Gastroesophageal sphincter (tissue), 4 donors: ENCODE results near the gene ADAT2. TPM values are rescaled to one million over a fixed set of nuclear protein-coding genes. Genes with fewer than 3 reads are reported as not detected.
"Not testable (repeated sequence)": the region's sequence is repeated elsewhere in the genome, so short reads cannot be mapped to it uniquely, and the experiment has no call there.

Source experiments
- ATAC-seq: fragments of 150-250 bp; one replicate; pipeline ENCODE4 v1.9.1; 2016; ENCODE audit warnings: mild to moderate bottlenecking, moderate library complexity
- H3K27ac ChIP-seq, 4 donors: fragments of 200-600 bp; sonication (generic) in 3 of 4; 1 replicate in 3 of 4; 2 replicates in 1 of 4; pipeline ENCODE4 v1.5.1; 2016 to 2019
- H3K27me3 ChIP-seq: fragments of 200-600 bp; sonication (generic); one replicate; pipeline ENCODE4 v1.5.1; 2019
- H3K36me3 ChIP-seq, 2 donors: fragments of 200-600 bp; sonication (generic); one replicate each; pipeline ENCODE4 v1.5.1; 2019; ENCODE audit warnings: control low read depth in 1 of 2
- H3K4me1 ChIP-seq, 3 donors: fragments of 200-600 bp; sonication (generic); 1 replicate in 2 of 3; 2 replicates in 1 of 3; pipeline ENCODE4 v1.5.1; 2016 to 2019; ENCODE audit warnings: control low read depth in 2 of 3
- H3K4me3 ChIP-seq, 2 donors: fragments of 200-600 bp; sonication (generic); one replicate each; pipeline ENCODE4 v1.5.1; 2019; ENCODE audit warnings: mild to moderate bottlenecking in 1 of 2, moderate library complexity in 1 of 2
- H3K9me3 ChIP-seq, 3 donors: fragments of 200-600 bp; sonication (generic); one replicate each; pipeline ENCODE4 v1.5.1; 2017 to 2019; ENCODE audit warnings: control low read depth in 2 of 3
- EP300 ChIP-seq: sonication (generic); formaldehyde crosslinking; IDR thresholded peaks from one replicate; pipeline ENCODE4 v1.6.1; 2017; ENCODE audit warnings: antibody characterized with exemption, mild to moderate bottlenecking
- POLR2A ChIP-seq, 2 donors: fragments of 450-650 bp; IDR thresholded peaks; one replicate each; pipeline ENCODE4 v1.6.1; 2017; ENCODE audit warnings: antibody characterized with exemption in 2 of 2, mild to moderate bottlenecking in 2 of 2, moderate library complexity in 1 of 2
- POLR2AphosphoS5 ChIP-seq: sonication (generic); formaldehyde crosslinking; IDR thresholded peaks from one replicate; pipeline ENCODE4 v1.6.1; 2017; ENCODE audit warnings: antibody characterized with exemption
- WGBS, 2 donors: methylation state at CpG; one replicate each; pipeline ENCODE4 v1.1.5; 2018; ENCODE audit warnings: low coverage in 1 of 2; 5-methylcytosine and 5-hydroxymethylcytosine counted together
- total RNA-seq, 4 donors: library from RNA; depleted of rRNA; stranded (reverse); fragments of >200 nt; gene quantifications; one replicate each; pipeline ENCODE4 v1.1.0, GENCODE V29; 2016
- TF ChIP-seq, protein P1 (sequence below), 4 experiments: fragments of 200-600 bp in 2 of 4; fragments of 450-650 bp in 2 of 4; sonication (generic) in 1 of 4; IDR thresholded peaks; one replicate each; pipeline ENCODE4 v1.5.1; 2017 to 2019; ENCODE audit warnings: antibody characterized with exemption in 4 of 4, mild to moderate bottlenecking in 2 of 4, moderate library complexity in 2 of 4

The ADAT2 gene
- total RNA-seq, 4 donors from 2014 or later = 2.7 to 7.8 (median 3.7) TPM

- TF ChIP-seq EP300 = no peak
- Histone ChIP-seq H3K4me1 (no peaks in the 10 kb centered on the region), H3K36me3 (peaks cover 0 to 91% of the 10 kb centered on the region in 2 donors), H3K27me3 (no peaks in the 10 kb centered on the region), H3K4me3 (no peak overlapping the region), H3K9me3 (no peaks in the 10 kb centered on the region), H3K27ac (no peak overlapping the region)
- WGBS, 2 donors = 88 to 94% methylated on average over 1 of the region's 1 CpG
- ATAC-seq = no peak
Measured at GRCh38 chr6:143476545-143476944, 26.1 kb upstream of the ADAT2 start.

DNA sequence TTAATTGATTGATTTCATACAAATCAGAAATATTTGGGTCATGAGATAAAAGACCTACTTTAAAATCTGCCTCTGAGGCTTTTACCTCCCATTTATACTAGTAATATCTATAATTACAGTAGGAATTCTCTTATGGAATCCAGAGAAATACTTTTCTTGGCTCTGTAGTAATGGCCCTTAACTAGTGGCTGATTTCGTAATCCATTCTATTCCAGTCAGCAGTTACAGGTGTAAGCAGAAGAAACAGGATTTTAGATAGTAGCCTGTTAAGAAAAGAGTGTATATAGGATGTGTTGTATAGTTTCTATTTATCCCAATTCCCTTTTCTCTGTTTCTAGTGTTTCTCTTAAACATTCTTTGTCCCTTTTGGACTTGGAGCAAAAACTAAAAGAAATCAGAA, 21.3 kb upstream of the ADAT2 start:
- Histone ChIP-seq H3K27me3 (no peaks in the 10 kb centered on the region), H3K4me3 (no peak overlapping the region), H3K9me3 (no peaks in the 10 kb centered on the region), H3K36me3 (peaks cover 0 to 65% of the 10 kb centered on the region in 2 donors), H3K4me1 (no peaks in the 10 kb centered on the region), H3K27ac (no peak overlapping the region)
- ATAC-seq = no peak
- TF ChIP-seq EP300 = no peak
- TF ChIP-seq POLR2AphosphoS5 = no peak
- 60 to 93% methylated on average over 1 of the region's 1 CpG for WGBS, 2 donors

DNA sequence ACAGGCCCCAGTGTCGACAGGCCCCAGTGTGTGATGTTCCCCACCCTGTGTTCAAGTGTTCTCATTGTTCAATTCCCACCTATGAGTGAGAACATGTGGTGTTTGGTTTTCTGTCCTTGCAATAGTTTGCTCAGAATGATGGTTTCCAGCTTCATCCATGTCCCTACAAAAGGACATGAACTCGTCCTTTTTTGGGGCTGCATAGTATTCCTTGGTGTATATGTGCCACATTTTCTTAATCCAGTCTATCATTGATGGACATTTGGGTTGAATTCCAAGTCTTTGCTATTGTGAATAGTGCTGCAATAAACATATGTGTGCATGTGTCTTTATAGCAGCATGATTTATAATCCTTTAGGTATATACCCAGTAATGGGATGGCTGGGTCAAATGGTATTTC, 18.3 kb upstream of the ADAT2 start:
- H3K27ac ChIP-seq, H3K4me1 ChIP-seq, H3K9me3 ChIP-seq, H3K4me3 ChIP-seq, ATAC-seq, H3K27me3 ChIP-seq: not testable (repeated sequence)
- H3K36me3 ChIP-seq = peaks cover 0 to 36% of the 10 kb centered on the region in 2 donors
- 76% methylated on average over 2 of the region's 2 CpGs; no CpG with 5 or more reads in 1 of the 2 donors for WGBS, 2 donors

GRCh38 chr6:143468026-143468425, 17.5 kb upstream of the ADAT2 start:
- no peaks in the 10 kb centered on the region for H3K9me3 ChIP-seq
- H3K4me3 ChIP-seq = no peak overlapping the region
- no peak for ATAC-seq
- no peaks in the 10 kb centered on the region for H3K4me1 ChIP-seq
- H3K27ac ChIP-seq = no peak overlapping the region
- no peaks in the 10 kb centered on the region for H3K27me3 ChIP-seq
- peaks cover 0 to 36% of the 10 kb centered on the region in 2 donors for H3K36me3 ChIP-seq
- no peak for TF ChIP-seq POLR2A (IDR thresholded peaks at IDR 0.05)
- no peak for TF ChIP-seq EP300
- TF ChIP-seq, protein P1, sequence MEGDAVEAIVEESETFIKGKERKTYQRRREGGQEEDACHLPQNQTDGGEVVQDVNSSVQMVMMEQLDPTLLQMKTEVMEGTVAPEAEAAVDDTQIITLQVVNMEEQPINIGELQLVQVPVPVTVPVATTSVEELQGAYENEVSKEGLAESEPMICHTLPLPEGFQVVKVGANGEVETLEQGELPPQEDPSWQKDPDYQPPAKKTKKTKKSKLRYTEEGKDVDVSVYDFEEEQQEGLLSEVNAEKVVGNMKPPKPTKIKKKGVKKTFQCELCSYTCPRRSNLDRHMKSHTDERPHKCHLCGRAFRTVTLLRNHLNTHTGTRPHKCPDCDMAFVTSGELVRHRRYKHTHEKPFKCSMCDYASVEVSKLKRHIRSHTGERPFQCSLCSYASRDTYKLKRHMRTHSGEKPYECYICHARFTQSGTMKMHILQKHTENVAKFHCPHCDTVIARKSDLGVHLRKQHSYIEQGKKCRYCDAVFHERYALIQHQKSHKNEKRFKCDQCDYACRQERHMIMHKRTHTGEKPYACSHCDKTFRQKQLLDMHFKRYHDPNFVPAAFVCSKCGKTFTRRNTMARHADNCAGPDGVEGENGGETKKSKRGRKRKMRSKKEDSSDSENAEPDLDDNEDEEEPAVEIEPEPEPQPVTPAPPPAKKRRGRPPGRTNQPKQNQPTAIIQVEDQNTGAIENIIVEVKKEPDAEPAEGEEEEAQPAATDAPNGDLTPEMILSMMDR (IDR thresholded peaks at IDR 0.05) = no peak
- no peak for TF ChIP-seq POLR2AphosphoS5

DNA sequence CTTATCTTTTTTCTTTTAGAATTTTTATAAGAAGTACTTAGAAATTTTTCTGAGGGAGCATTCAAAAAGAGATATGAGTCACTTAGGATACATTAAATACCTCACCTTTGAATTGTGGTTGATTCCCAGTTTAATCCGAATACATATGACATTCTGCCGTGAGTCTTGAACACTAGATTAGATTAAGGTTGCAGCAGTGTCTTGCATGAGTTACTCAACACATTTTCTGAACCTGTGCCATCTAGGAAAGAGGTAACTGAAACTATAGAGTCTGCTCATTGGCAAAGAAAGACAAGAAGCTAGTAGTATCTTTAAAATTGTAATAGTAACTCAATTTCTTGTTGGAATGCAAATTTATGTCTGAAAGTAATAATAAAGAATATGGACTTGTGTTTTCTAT, 15.1 kb upstream of the ADAT2 start:
- Histone ChIP-seq H3K36me3 (peaks cover 0 to 34% of the 10 kb centered on the region in 2 donors), H3K4me1 (no peaks in the 10 kb centered on the region), H3K27me3 (no peaks in the 10 kb centered on the region), H3K27ac (no peak overlapping the region), H3K4me3 (no peak overlapping the region), H3K9me3 (no peaks in the 10 kb centered on the region)
- 81 to 94% methylated on average over 2 of the region's 2 CpGs for WGBS, 2 donors
- ATAC-seq = no peak
- no peak for TF ChIP-seq EP300
- no peak for TF ChIP-seq POLR2A (IDR thresholded peaks at IDR 0.05)
- TF ChIP-seq POLR2AphosphoS5 = no peak
- TF ChIP-seq, protein P1 (IDR thresholded peaks at IDR 0.05) = no peak

GRCh38 chr6:143457563-143458359, 7.3 kb upstream of the ADAT2 start:
- no peak overlapping the region for H3K4me3 ChIP-seq
- WGBS, 2 donors = 80 to 100% methylated on average over 1 to 2 of the region's 2 CpGs
- H3K27me3 ChIP-seq = no peaks in the 10 kb centered on the region
- peaks cover 0 to 38% of the 10 kb centered on the region in 2 donors for H3K36me3 ChIP-seq
- H3K4me1 ChIP-seq = peaks cover 0 to 18% (median 0%) of the 10 kb centered on the region in 3 donors
- no peak for ATAC-seq
- TF ChIP-seq, protein P1 (IDR thresholded peaks at IDR 0.05) = no peak
- TF ChIP-seq POLR2A (IDR thresholded peaks at IDR 0.05) (no peak), POLR2AphosphoS5 (no peak), EP300 (no peak)
- H3K27ac ChIP-seq = no peak overlapping the region
- no peaks in the 10 kb centered on the region for H3K9me3 ChIP-seq
